PC-9 (cell line): Measurements from ENCODE around the gene PLIN4.

ENCODE experiments used
- CTCF ChIP-seq: fragments of 200-600 bp; sonication (generic); conservative IDR thresholded peaks from 2 replicates; pipeline ENCODE4 v1.6.1; 2017; ENCODE audit warnings: mixed run types, antibody characterized with exemption, mild to moderate bottlenecking, moderate library complexity
- EZH2 ChIP-seq: fragments of 200-600 bp; sonication (generic); IDR thresholded peaks from 2 replicates; pipeline ENCODE4 v1.8.0; 2017; ENCODE audit warnings: antibody characterized with exemption, low read depth

GRCh38 chr19:4550479-4551050 lies 32.3 kb upstream of the PLIN4 start:
- TF ChIP-seq CTCF (no peak), EZH2 (no peak)
